ENCODE measurements around the gene NFE2L3. TPM values are rescaled to one million over a fixed set of nuclear protein-coding genes. Genes with fewer than 3 reads are reported as not detected.

Gene NFE2L3
- total RNA-seq, 4 donors from 2014 or later: 37.9 to 59.1 (median 45.0) TPM

DNA sequence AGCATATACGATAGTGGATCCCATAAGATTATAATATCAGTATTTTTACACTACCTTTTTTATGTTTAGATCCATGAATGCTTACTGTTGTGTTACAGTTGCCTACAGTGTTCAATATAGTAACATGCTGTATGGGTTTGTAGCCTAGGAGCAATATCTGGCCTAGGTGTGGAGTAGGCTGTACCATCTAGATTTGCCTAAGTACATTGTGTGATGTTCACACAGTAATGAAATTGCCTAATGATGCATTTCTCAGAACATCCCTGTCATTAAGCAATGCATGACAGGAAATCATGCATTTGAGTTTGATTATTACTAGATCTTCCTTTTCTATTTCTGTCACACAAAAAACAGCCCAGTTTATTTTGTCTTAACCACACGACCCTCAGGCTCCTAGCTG, 64.1 kb downstream of the NFE2L3 start:
- intact Hi-C loops (cut with DNase I; ENCODE audit: low total_unique reads): no loop called here
- 71 to 73% methylated on average over 2 of the region's 2 CpGs for WGBS, 2 donors
- no peak for DNase-seq (ENCODE audit: low spot score in 2 of 2)
- H3K4me3 ChIP-seq (ENCODE audit: low read depth, poor library complexity, severe bottlenecking): no peak overlapping the region
- no peak for TF ChIP-seq POLR2A (IDR thresholded peaks at IDR 0.05)

DNA sequence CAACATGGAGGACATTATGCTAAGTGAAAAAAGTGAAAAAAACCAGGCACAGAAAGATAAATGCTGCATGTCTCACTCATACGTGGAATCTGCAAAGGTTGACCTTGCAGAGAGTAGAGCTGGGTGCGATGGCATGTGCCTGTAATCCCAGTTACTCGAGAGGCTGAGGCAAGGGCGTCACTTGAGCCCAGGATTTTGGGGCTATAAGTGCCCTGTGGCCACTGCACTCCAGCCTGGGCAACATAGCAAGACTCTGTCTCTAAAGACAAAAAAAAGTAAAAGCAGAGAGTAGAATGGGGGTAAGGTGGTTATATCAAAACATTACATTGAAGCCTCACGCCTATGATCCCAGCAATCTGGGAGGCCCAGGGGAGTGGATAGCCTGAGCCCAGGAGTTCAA, 72.4 kb downstream of the NFE2L3 start:
- 79 to 83% methylated on average over 5 of the region's 5 CpGs for WGBS, 2 donors
- no peak overlapping the region for H3K4me3 ChIP-seq (ENCODE audit: low read depth, poor library complexity, severe bottlenecking)
- intact Hi-C loops (cut with DNase I; ENCODE audit: low total_unique reads): no loop called here
- DNase-seq (ENCODE audit: low spot score in 2 of 2): peak in 1 of 2 donors; percentile 40
- TF ChIP-seq CTCF (IDR thresholded peaks at IDR 0.05) (no peak), POLR2A (IDR thresholded peaks at IDR 0.05) (no peak)

DNA sequence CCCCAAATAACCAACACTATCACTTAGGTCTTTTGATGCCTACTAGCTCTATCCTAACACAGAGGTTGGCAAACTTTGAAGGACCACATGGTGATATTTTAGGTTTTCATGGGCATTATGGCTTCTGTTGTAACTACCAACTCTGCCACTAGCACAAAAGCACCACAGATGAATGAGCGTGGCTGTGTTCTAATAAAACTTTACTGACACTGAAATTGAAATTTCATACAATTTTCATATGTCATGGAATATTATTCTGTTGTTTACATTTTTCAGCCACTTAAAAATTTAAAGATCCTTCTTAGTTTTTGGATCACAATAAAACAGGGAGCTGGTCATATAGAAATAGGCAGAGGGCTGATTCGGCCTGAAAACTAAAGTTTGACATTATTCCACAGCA, 76.0 kb downstream of the NFE2L3 start:
- no peak for DNase-seq (ENCODE audit: low spot score in 2 of 2)
- 93 to 96% methylated on average over 2 of the region's 2 CpGs for WGBS, 2 donors
- no peak overlapping the region for H3K4me3 ChIP-seq (ENCODE audit: low read depth, poor library complexity, severe bottlenecking)
- intact Hi-C loops (cut with DNase I; ENCODE audit: low total_unique reads): no loop called here
- TF ChIP-seq POLR2A (IDR thresholded peaks at IDR 0.05) (no peak), CTCF (IDR thresholded peaks at IDR 0.05) (no peak)

GRCh38 chr7:26233902-26234511, 82.0 kb downstream of the NFE2L3 start:
- H3K4me3 ChIP-seq (ENCODE audit: low read depth, poor library complexity, severe bottlenecking): no peak overlapping the region
- no peak for DNase-seq (ENCODE audit: low spot score in 2 of 2)
- intact Hi-C loops (cut with DNase I; ENCODE audit: low total_unique reads): no loop called here
- WGBS, 2 donors: 74 to 81% methylated on average over 5 of the region's 5 CpGs
- no peak for TF ChIP-seq CTCF (IDR thresholded peaks at IDR 0.05)
- no peak for TF ChIP-seq POLR2A (IDR thresholded peaks at IDR 0.05)

Other genes starting within 250 kb of the NFE2L3 start
- 100 to 1,000 TPM in 2 of 4 donors, 10 to 100 TPM in 2; 78.1 to 133 (median 99.4) TPM for gene HNRNPA2B1, start 48.5 kb downstream of the NFE2L3 start, total RNA-seq
- gene CBX3, start 49.5 kb downstream of the NFE2L3 start, total RNA-seq: 10 to 100 TPM; 43.1 to 60.5 (median 51.9) TPM
- 1 to 10 TPM; 2.0 to 10.0 (median 3.8) TPM for gene SNX10, start 139.7 kb downstream of the NFE2L3 start, total RNA-seq